GM23338 (cell line): ENCODE data around the gene TECPR2. TPM values are rescaled to one million over a fixed set of nuclear protein-coding genes. Genes with fewer than 3 reads are reported as not detected.
A peak's percentile ranks its signal among the peaks of the same experiment; 100 is the strongest.

Experiments used
- ATAC-seq: fragments of 200-7000 bp; cut with Tn5 transposase; 3 replicates; pipeline ENCODE4 v1.9.1; 2020
- DNase-seq: peaks from one replicate; pipeline ENCODE4 v3.0.0-alpha.2; 2015; ENCODE audit warnings: low spot score
- H2AFZ ChIP-seq: fragments of 200-600 bp; sonication (generic); 2 replicates; pipeline ENCODE4 v1.8.0; 2016; ENCODE audit warnings: antibody characterized with exemption, mild to moderate bottlenecking, moderate library complexity
- H3F3A ChIP-seq: fragments of 200-600 bp; sonication (generic); replicated peaks from 2 replicates; pipeline ENCODE4 v1.8.0; 2017; ENCODE audit warnings: antibody characterized with exemption, mixed run types, low read depth
- H3K27ac ChIP-seq: fragments of 200-600 bp; sonication (generic); 2 replicates; pipeline ENCODE4 v1.6.1; 2016; ENCODE audit warnings: low read depth
- H3K27me3 ChIP-seq: fragments of 200-600 bp; sonication (generic); 2 replicates; pipeline ENCODE4 v1.8.0; 2016; ENCODE audit warnings: mild to moderate bottlenecking, mixed run types, moderate library complexity; ENCODE audit not compliant: insufficient read depth
- H3K36me3 ChIP-seq: fragments of 200-600 bp; sonication (generic); 2 replicates; pipeline ENCODE4 v1.8.0; 2016; ENCODE audit warnings: mild to moderate bottlenecking; ENCODE audit not compliant: insufficient read depth
- H3K4me1 ChIP-seq: fragments of 200-600 bp; sonication (generic); 2 replicates; pipeline ENCODE4 v1.8.0; 2016; ENCODE audit warnings: mild to moderate bottlenecking, moderate library complexity; ENCODE audit not compliant: insufficient read depth
- H3K4me2 ChIP-seq: fragments of 200-600 bp; sonication (generic); 2 replicates; pipeline ENCODE4 v1.7.1; 2017; ENCODE audit warnings: mixed run types
- H3K4me3 ChIP-seq: fragments of 200-600 bp; sonication (generic); 2 replicates; pipeline ENCODE4 v1.6.1; 2016; ENCODE audit warnings: mixed run types
- H3K79me2 ChIP-seq: fragments of 200-600 bp; sonication (generic); replicated peaks from 2 replicates; pipeline ENCODE4 v1.8.0; 2017; ENCODE audit warnings: mild to moderate bottlenecking; ENCODE audit not compliant: insufficient read depth
- H3K9me2 ChIP-seq: fragments of 200-600 bp; sonication (generic); 2 replicates; pipeline ENCODE4 v1.8.0; 2017; ENCODE audit not compliant: insufficient read depth
- H4K20me1 ChIP-seq: fragments of 200-600 bp; sonication (generic); replicated peaks from 2 replicates; pipeline ENCODE4 v1.8.0; 2017; ENCODE audit warnings: mild to moderate bottlenecking; ENCODE audit not compliant: insufficient read depth
- H3K27ac Mint-ChIP-seq: 2 replicates; pipeline ENCODE4 v1.8.0; 2020; ENCODE audit warnings: inconsistent platforms, mild to moderate bottlenecking, moderate library complexity, mixed read lengths
- H3K27me3 Mint-ChIP-seq: 3 replicates; pipeline ENCODE4 v1.8.0; 2022; ENCODE audit warnings: low read depth, mild to moderate bottlenecking, moderate library complexity, mixed read lengths, inconsistent platforms; ENCODE audit not compliant: insufficient read depth, poor library complexity
- H3K36me3 Mint-ChIP-seq: 3 replicates; pipeline ENCODE4 v1.8.0; 2021; ENCODE audit warnings: low read depth, mild to moderate bottlenecking, inconsistent platforms, moderate library complexity, mixed read lengths
- H3K4me1 Mint-ChIP-seq: 3 replicates; pipeline ENCODE4 v1.8.0; 2020; ENCODE audit warnings: mild to moderate bottlenecking, inconsistent platforms, mixed read lengths
- H3K4me3 Mint-ChIP-seq: 3 replicates; pipeline ENCODE4 v1.8.0; 2021; ENCODE audit warnings: moderate library complexity, mild to moderate bottlenecking, inconsistent platforms, mixed read lengths
- H3K9me3 Mint-ChIP-seq: 3 replicates; pipeline ENCODE4 v1.8.0; 2020; ENCODE audit warnings: moderate library complexity, mild to moderate bottlenecking, inconsistent platforms, mixed read lengths
- ETS1 ChIP-seq: IDR thresholded peaks from 2 replicates; pipeline ENCODE4 v1.6.1; 2016; ENCODE audit warnings: antibody characterized with exemption
- JUNB ChIP-seq: IDR thresholded peaks from one replicate; pipeline ENCODE4 v1.6.1; 2016; ENCODE audit warnings: antibody characterized with exemption; ENCODE audit not compliant: unreplicated experiment
- REST ChIP-seq: IDR thresholded peaks from one replicate; pipeline ENCODE4 v1.6.1; 2018; ENCODE audit warnings: antibody characterized with exemption; ENCODE audit not compliant: unreplicated experiment
- ZNF462 ChIP-seq: fragments of 250-450 bp; sonication (Bioruptor Pico); IDR thresholded peaks from 2 replicates; pipeline ENCODE4 v1.5.0; 2020; ENCODE audit warnings: mild to moderate bottlenecking, moderate library complexity
- polyA plus RNA-seq: library from polyadenylated mRNA; unstranded; fragments of >200 nt; fragmentation: Nextera tagmentation; extraction: Ambion mirVana; gene quantifications from 2 replicates; pipeline ENCODE4 v1.2.1, GENCODE V29; 2016
- total RNA-seq: library from RNA; depleted of rRNA; stranded (reverse); fragments of >200 nt; shearing (Covaris generic); gene quantifications from 2 replicates; pipeline ENCODE4 v1.2.3, GENCODE V29; 2014

Gene TECPR2
- total and polyA plus RNA-seq, 2 experiments from 2014 or later: 4.8 to 20.5 TPM

- TF ChIP-seq ZNF462 (CRISPR knock-in tag) (no peak), JUNB (no peak), ETS1 (no peak)
Measured at GRCh38 chr14:102418853-102419240, 56.1 kb downstream of the TECPR2 start (continued).

GRCh38 chr14:102419276-102419675 is 56.5 kb downstream of the TECPR2 start:
- Histone ChIP-seq H2AFZ (no peak overlapping the region), H3K79me2 (no peaks in the 10 kb centered on the region), H3K27me3 (no peaks in the 10 kb centered on the region), H3K36me3 (no peaks in the 10 kb centered on the region), H3F3A (no peaks in the 10 kb centered on the region), H3K4me3 (no peak overlapping the region), H3K4me2 (no peak overlapping the region), H3K27ac (no peak overlapping the region), H4K20me1 (no peaks in the 10 kb centered on the region), H3K4me1 (no peaks in the 10 kb centered on the region), H3K9me2 (no peaks in the 10 kb centered on the region)
- Mint-ChIP-seq H3K36me3 (peaks cover 2% of the 10 kb centered on the region; the same call in 2 of the 3 replicates), H3K9me3 (no peaks in the 10 kb centered on the region), H3K4me3 (no peak overlapping the region; the same call in 2 of the 3 replicates), H3K4me1 (peaks cover 15% of the 10 kb centered on the region), H3K27ac (peak overlapping the region; percentile 61), H3K27me3 (peaks cover 5% of the 10 kb centered on the region)
- DNase-seq: no peak
- no peak for ATAC-seq
- TF ChIP-seq ZNF462 (CRISPR knock-in tag): no peak
- TF ChIP-seq REST: no peak
